ENCODE measurements around the gene AHSA1.

- no peak for TF ChIP-seq CTCF (conservative IDR thresholded peaks at IDR 0.05 in 1 of 2, IDR thresholded peaks at IDR 0.05 in 1 of 2; ENCODE audit: low read depth in 1 of 2, low read length in 2 of 2)
- no peak for TF ChIP-seq EZH2 (IDR thresholded peaks at IDR 0.05; ENCODE audit: low read length, missing control alignments)
These were observed 41.2 kb downstream of the AHSA1 start for GRCh38 chr14:77498984-77499527.
